Measurements from ENCODE around the gene TEKTIP1.
"Not testable (repeated sequence)": the region's sequence is repeated elsewhere in the genome, so short reads cannot be mapped to it uniquely, and the experiment has no call there.

TEKTIP1 gene

GRCh38 chr19:3563709-3564524 is 24.9 kb downstream of the TEKTIP1 start:
- no peak for DNase-seq

- DNase-seq: no peak
Observed at GRCh38 chr19:3565139-3565538, 26.2 kb downstream of the TEKTIP1 start.

- DNase-seq: not testable (repeated sequence)
Observed at GRCh38 chr19:3570042-3570441, 31.1 kb downstream of the TEKTIP1 start.

- DNase-seq: no peak
Observed at GRCh38 chr19:3570606-3571011, 31.6 kb downstream of the TEKTIP1 start.

GRCh38 chr19:3572132-3572854 is 33.3 kb downstream of the TEKTIP1 start:
- DNase-seq: peak; percentile 100

- DNase-seq: no peak
Observed at GRCh38 chr19:3572855-3573161, 33.8 kb downstream of the TEKTIP1 start, which contains the start of gene HMG20B. Gene HMG20B, plus strand, starts transcription at chr19:3572944. Its CDS starts 366 bp downstream, at chr19:3573310.

- DNase-seq: no peak
Observed at GRCh38 chr19:3573162-3573857, 34.3 kb downstream of the TEKTIP1 start.

GRCh38 chr19:3573858-3574637 is 35.1 kb downstream of the TEKTIP1 start:
- peak; percentile 91 for DNase-seq

- DNase-seq: no peak
Observed at GRCh38 chr19:3575260-3575741, 36.3 kb downstream of the TEKTIP1 start.

- DNase-seq: no peak
Observed at GRCh38 chr19:3575949-3576673, 37.1 kb downstream of the TEKTIP1 start.

- DNase-seq: no peak
Observed at GRCh38 chr19:3576696-3577443, 37.9 kb downstream of the TEKTIP1 start.

- DNase-seq: no peak
Observed at GRCh38 chr19:3577723-3578344, 38.9 kb downstream of the TEKTIP1 start.

- DNase-seq: no peak
Observed at GRCh38 chr19:3578390-3578789, 39.4 kb downstream of the TEKTIP1 start.

GRCh38 chr19:3580156-3580934 is 41.4 kb downstream of the TEKTIP1 start:
- no peak for DNase-seq

- not testable (repeated sequence) for DNase-seq
Observed at GRCh38 chr19:3581792-3582191, 42.8 kb downstream of the TEKTIP1 start.

GRCh38 chr19:3584036-3584802 is 45.2 kb downstream of the TEKTIP1 start:
- not testable (repeated sequence) for DNase-seq

- no peak for DNase-seq
Observed at GRCh38 chr19:3585301-3586126, 46.5 kb downstream of the TEKTIP1 start, which contains the start of gene GIPC3. Gene GIPC3, plus strand, starts transcription at chr19:3585478. Its CDS starts 120 bp downstream, at chr19:3585598.

- peak; percentile 22 for DNase-seq
Observed at GRCh38 chr19:3586127-3586626, 47.2 kb downstream of the TEKTIP1 start.

All from CD4-positive, alpha-beta T cell treated with Interferon gamma for 1 hour (primary cell).